EH (cell line): ENCODE results near the gene TOMM70.
"Not testable (repeated sequence)": the region's sequence is repeated elsewhere in the genome, so short reads cannot be mapped to it uniquely, and the experiment has no call there.

Experiments used
- DNase-seq: peaks from one replicate; pipeline ENCODE4 v3.0.0-alpha.2; 2015; ENCODE audit warnings: low read depth

TOMM70 gene

GRCh38 chr3:100364421-100364820, 36.5 kb downstream of the TOMM70 start:
- no peak for DNase-seq

- no peak for DNase-seq
Measured at GRCh38 chr3:100361897-100362296, 39.0 kb downstream of the TOMM70 start.

- DNase-seq, result no peak
Measured at GRCh38 chr3:100360757-100361496, 40.0 kb downstream of the TOMM70 start.

GRCh38 chr3:100359035-100359434, 41.9 kb downstream of the TOMM70 start:
- no peak for DNase-seq

- DNase-seq, result no peak
Measured at GRCh38 chr3:100358413-100358812, 42.5 kb downstream of the TOMM70 start.

GRCh38 chr3:100354850-100355249, 46.0 kb downstream of the TOMM70 start:
- no peak for DNase-seq

GRCh38 chr3:100352296-100353231, 48.3 kb downstream of the TOMM70 start:
- peak; percentile 49 for DNase-seq

DNA sequence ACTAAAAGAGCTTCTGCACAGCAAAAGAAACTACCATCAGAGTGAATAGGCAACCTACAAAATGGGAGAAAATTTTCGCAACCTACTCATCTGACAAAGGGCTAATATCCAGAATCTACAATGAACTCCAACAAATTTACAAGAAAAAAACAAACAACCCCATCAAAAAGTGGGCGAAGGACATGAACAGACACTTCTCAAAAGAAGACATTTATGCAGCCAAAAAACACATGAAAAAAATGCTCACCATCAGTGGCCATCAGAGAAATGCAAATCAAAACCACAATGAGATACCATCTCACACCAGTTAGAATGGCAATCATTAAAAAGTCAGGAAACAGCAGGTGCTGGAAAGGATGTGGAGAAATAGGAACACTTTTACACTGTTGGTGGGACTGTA, 49.1 kb downstream of the TOMM70 start:
- DNase-seq, result not testable (repeated sequence)

GRCh38 chr3:100348727-100349126, 52.2 kb downstream of the TOMM70 start:
- DNase-seq, result no peak

- no peak for DNase-seq
Measured at GRCh38 chr3:100340527-100340926, 60.4 kb downstream of the TOMM70 start.

- no peak for DNase-seq
Measured at GRCh38 chr3:100339786-100340185, 61.1 kb downstream of the TOMM70 start.

DNA sequence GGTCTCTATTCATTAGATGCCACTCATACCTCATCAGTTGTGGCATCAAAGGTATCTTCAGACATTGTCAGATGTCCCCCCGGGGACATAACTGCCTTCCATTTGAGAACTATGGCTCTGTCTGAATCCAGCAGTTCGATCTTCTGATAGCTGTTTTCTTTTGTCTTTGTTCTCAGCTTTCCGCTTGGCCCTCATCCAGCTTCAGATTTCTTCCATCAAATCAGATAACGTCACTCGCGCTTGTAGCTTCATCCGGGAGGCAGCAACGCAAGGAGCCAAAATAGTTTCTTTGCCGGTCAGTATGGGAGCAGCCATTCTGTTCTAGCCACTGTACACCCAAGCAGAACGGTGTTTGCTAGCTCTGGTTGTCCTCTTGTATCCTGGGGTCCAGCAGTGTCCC, 62.0 kb downstream of the TOMM70 start:
- DNase-seq, result no peak

- DNase-seq, result not testable (repeated sequence)
Measured at GRCh38 chr3:100336229-100336628, 64.7 kb downstream of the TOMM70 start.

DNA sequence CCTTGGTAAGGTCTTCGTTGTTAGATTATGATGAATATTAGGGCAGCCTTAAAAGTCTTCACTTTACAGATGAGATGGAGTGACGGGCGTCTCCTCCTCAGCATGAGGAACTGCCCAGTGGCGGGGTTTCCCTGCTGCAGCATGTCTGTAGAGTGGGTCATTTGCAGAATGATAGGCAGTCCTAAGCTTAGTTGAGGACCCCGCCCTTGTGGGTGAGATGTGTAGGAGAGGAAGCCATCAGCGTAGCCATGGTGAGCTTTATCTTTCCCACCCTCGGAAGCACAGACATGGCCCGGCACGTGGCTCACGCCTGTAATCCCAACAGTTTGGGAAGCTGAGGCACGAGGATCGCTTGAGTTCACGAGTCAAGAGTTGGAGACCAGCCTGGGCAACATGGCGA, 65.5 kb downstream of the TOMM70 start:
- peak; percentile 25 for DNase-seq

DNA sequence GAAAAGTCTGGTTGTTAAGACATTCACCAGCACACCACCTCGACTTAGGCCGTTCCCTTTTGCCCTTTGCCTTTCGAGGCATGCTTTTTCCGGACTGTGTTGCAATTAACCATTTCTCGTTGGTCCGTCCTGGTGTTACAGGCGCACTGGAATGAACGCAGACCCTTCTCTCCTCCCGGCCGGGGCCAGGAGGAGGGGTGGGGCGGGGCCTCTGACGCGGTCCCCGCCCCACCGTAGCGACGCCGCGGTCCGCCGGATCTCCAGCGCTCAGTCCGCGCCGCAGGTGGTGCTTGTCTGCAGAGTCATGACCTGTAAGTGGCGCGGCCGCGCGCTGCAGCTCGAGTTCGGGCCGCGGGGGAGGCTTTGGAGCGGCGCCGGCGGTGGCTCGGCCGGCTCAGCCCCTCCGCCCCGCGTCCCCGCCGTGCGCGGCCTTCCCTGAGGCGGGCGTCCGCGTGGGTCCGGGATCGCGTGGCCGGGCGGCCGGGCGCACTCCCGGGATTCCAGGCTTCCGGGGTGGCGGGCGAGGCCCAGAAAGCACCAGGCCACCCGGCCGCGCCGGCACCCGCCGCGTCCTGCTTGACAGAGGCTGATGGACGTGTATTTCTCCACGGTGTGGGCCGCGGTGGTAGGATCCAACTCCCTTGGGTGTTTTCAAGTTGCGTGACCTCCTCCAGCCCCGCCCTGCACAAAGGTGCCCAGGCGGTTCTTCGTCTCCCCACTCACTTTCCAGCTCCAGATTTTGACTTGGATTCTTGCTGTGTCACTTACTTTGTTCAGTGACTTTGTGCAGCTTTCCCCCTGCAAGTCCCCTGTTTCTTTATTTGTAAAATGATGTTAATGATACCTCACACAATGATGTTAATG, 66.2 kb downstream of the TOMM70 start, which contains the start of gene NIT2:
NIT2 (plus strand) TSS at position 270 of the 864 bp plus-strand sequence; CDS start at position 305, 35 bp downstream.
- peak; percentile 81 for DNase-seq

GRCh38 chr3:100333970-100334487, 66.9 kb downstream of the TOMM70 start:
- no peak for DNase-seq

- no peak for DNase-seq
Measured at GRCh38 chr3:100333051-100333450, 67.8 kb downstream of the TOMM70 start.

GRCh38 chr3:100331660-100332059, 69.2 kb downstream of the TOMM70 start:
- DNase-seq, result no peak

- no peak for DNase-seq
Measured at GRCh38 chr3:100330651-100331050, 70.2 kb downstream of the TOMM70 start.

DNA sequence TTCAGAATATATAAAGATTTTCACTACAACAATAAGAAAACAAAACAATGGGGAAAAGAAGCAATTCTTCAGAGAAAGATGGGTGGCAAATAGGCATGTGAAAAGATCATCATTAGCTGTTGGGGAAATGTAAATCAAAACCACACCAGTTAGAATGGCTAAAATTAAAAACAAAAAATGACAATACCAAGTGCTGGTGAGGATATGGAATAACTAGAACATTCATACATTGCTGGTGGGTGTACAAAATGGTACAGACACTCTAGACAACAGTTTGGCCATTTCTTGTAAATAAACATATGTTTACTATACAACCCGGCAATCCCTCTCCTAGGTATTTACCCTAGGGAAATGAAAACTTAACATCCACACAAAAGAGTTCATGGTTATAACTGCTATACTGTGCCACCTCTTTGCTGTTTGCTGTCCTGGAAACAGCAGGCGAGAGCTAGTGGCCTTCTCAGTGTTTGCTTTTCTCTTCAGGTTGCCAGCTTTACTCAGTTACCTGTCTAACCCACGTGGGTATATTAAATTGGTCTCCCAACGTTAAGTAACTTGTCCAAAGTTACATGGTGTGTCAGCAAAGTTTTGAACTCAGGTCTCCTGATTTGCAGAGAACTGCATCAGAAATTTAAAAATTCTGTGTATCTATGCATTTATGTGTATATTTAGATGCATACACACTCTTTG, 70.9 kb downstream of the TOMM70 start:
- DNase-seq, result no peak

DNA sequence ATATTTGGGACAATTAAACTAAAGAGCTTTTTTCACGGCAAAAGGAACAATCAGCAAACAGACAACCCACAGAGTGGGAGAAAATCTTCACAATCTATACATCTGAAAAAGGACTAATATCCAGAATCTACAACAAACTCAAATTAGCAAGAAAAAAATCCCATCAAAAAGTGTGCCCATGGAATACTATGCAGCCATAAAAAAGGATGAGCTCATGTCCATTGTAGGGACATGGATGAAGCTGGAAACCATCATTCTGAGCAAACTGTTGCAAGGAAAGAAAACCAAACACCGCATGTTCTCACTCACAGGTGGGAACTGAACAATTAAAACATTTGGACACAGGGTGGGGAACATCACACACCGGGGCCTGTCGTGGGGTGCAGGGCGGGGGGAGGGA, 73.5 kb downstream of the TOMM70 start:
- not testable (repeated sequence) for DNase-seq
